ENCODE measurements around the gene RYR3.

RYR3 gene

GRCh38 chr15:33618350-33618749, 307.6 kb downstream of the RYR3 start:
- no peaks in the 10 kb centered on the region for H3K36me3 ChIP-seq (replicated peaks in 1 of 2; ENCODE audit: control insufficient read depth in 2 of 2, insufficient read depth in 2 of 2, low read length in 2 of 2)
- no peaks in the 10 kb centered on the region for H3K27me3 ChIP-seq (ENCODE audit: control insufficient read depth in 3 of 3, insufficient read depth in 3 of 3, low read depth in 1 of 3, low read length in 3 of 3)
- DNase-seq (ENCODE audit: low spot score): no peak
- no CpG with 5 or more reads among the region's 5 CpGs for WGBS, 2 donors (ENCODE audit: extremely low coverage in 2 of 2, insufficient read length in 2 of 2, insufficient replicate concordance in 1 of 2)
- H3K4me1 ChIP-seq (ENCODE audit: control insufficient read depth in 2 of 2, insufficient read depth in 1 of 2, low read depth in 1 of 2, low read length in 2 of 2): no peaks in the 10 kb centered on the region
- no peak overlapping the region for H2BK15ac ChIP-seq (ENCODE audit: low read length)
- H3K4ac ChIP-seq (ENCODE audit: low read length): no peak overlapping the region
- H2AK5ac ChIP-seq (ENCODE audit: low read depth, low read length): no peak overlapping the region
- no peak overlapping the region for H2AFZ ChIP-seq (ENCODE audit: low read length)
- H3K4me3 ChIP-seq (ENCODE audit: low read length in 2 of 2): no peak overlapping the region
- H2BK120ac ChIP-seq (ENCODE audit: low read depth, low read length): no peak overlapping the region
- H2BK5ac ChIP-seq (ENCODE audit: low read length): no peak overlapping the region
- no peaks in the 10 kb centered on the region for H3K79me1 ChIP-seq (ENCODE audit: low read depth, low read length)
- no peak overlapping the region for H4K8ac ChIP-seq (ENCODE audit: low read depth, low read length)
- no peak overlapping the region for H3K18ac ChIP-seq (ENCODE audit: low read length)
- H4K91ac ChIP-seq (ENCODE audit: low read depth, low read length, poor library complexity): no peak overlapping the region
- H3K9ac ChIP-seq (ENCODE audit: low read depth, low read length, poor library complexity): no peak overlapping the region
- no peak overlapping the region for H3K27ac ChIP-seq (replicated peaks; ENCODE audit: low read length)
- no peak overlapping the region for H3K23ac ChIP-seq (ENCODE audit: low read depth, low read length, poor library complexity)
- H3K4me2 ChIP-seq (ENCODE audit: insufficient read depth, low read length, poor library complexity, severe bottlenecking): no peak overlapping the region
- no peaks in the 10 kb centered on the region for H3K9me3 ChIP-seq (replicated peaks in 1 of 2; ENCODE audit: control insufficient read depth in 2 of 2, insufficient read depth in 1 of 2, low read depth in 1 of 2, low read length in 2 of 2)
- no peak overlapping the region for H2BK12ac ChIP-seq (ENCODE audit: low read length)
- H3K14ac ChIP-seq (ENCODE audit: low read length): no peak overlapping the region

- Histone ChIP-seq H2AK5ac (ENCODE audit: low read depth, low read length) (no peak overlapping the region), H2BK120ac (ENCODE audit: low read depth, low read length) (no peak overlapping the region), H4K91ac (ENCODE audit: low read depth, low read length, poor library complexity) (no peak overlapping the region), H3K4me1 (ENCODE audit: control insufficient read depth in 2 of 2, insufficient read depth in 1 of 2, low read depth in 1 of 2, low read length in 2 of 2) (no peaks in the 10 kb centered on the region), H2BK12ac (ENCODE audit: low read length) (no peak overlapping the region), H3K14ac (ENCODE audit: low read length) (no peak overlapping the region), H2BK5ac (ENCODE audit: low read length) (no peak overlapping the region), H3K23ac (ENCODE audit: low read depth, low read length, poor library complexity) (no peak overlapping the region), H3K4ac (ENCODE audit: low read length) (no peak overlapping the region), H3K4me2 (ENCODE audit: insufficient read depth, low read length, poor library complexity, severe bottlenecking) (no peak overlapping the region), H3K36me3 (replicated peaks in 1 of 2; ENCODE audit: control insufficient read depth in 2 of 2, insufficient read depth in 2 of 2, low read length in 2 of 2) (no peaks in the 10 kb centered on the region), H2AFZ (ENCODE audit: low read length) (no peak overlapping the region), H3K18ac (ENCODE audit: low read length) (no peak overlapping the region), H3K79me1 (ENCODE audit: low read depth, low read length) (no peaks in the 10 kb centered on the region), H3K9me3 (replicated peaks in 1 of 2; ENCODE audit: control insufficient read depth in 2 of 2, insufficient read depth in 1 of 2, low read depth in 1 of 2, low read length in 2 of 2) (no peaks in the 10 kb centered on the region), H3K27ac (replicated peaks; ENCODE audit: low read length) (no peak overlapping the region), H3K9ac (ENCODE audit: low read depth, low read length, poor library complexity) (no peak overlapping the region), H3K4me3 (ENCODE audit: low read length in 2 of 2) (no peak overlapping the region), H4K8ac (ENCODE audit: low read depth, low read length) (no peak overlapping the region), H2BK15ac (ENCODE audit: low read length) (no peak overlapping the region), H3K27me3 (ENCODE audit: control insufficient read depth in 3 of 3, insufficient read depth in 3 of 3, low read depth in 1 of 3, low read length in 3 of 3) (no peaks in the 10 kb centered on the region)
- no peak for DNase-seq (ENCODE audit: low spot score)
Measured at GRCh38 chr15:33621141-33621540, 310.4 kb downstream of the RYR3 start.

GRCh38 chr15:33623010-33623409, 312.2 kb downstream of the RYR3 start:
- WGBS, 2 donors (ENCODE audit: extremely low coverage in 2 of 2, insufficient read length in 2 of 2, insufficient replicate concordance in 1 of 2): no CpG with 5 or more reads among the region's 7 CpGs
- H3K27me3 ChIP-seq (ENCODE audit: control insufficient read depth in 3 of 3, insufficient read depth in 3 of 3, low read depth in 1 of 3, low read length in 3 of 3): no peaks in the 10 kb centered on the region

GRCh38 chr15:33624439-33624838, 313.7 kb downstream of the RYR3 start:
- no peak overlapping the region for H2BK15ac ChIP-seq (ENCODE audit: low read length)
- no peak overlapping the region for H3K14ac ChIP-seq (ENCODE audit: low read length)
- no peak overlapping the region for H3K4me3 ChIP-seq (ENCODE audit: low read length in 2 of 2)
- no peaks in the 10 kb centered on the region for H3K9me3 ChIP-seq (replicated peaks in 1 of 2; ENCODE audit: control insufficient read depth in 2 of 2, insufficient read depth in 1 of 2, low read depth in 1 of 2, low read length in 2 of 2)
- H3K9ac ChIP-seq (ENCODE audit: low read depth, low read length, poor library complexity): no peak overlapping the region
- H2AFZ ChIP-seq (ENCODE audit: low read length): no peak overlapping the region
- H4K8ac ChIP-seq (ENCODE audit: low read depth, low read length): no peak overlapping the region
- no peak overlapping the region for H2BK12ac ChIP-seq (ENCODE audit: low read length)
- no peak overlapping the region for H2AK5ac ChIP-seq (ENCODE audit: low read depth, low read length)
- DNase-seq (ENCODE audit: low spot score): no peak
- no peak overlapping the region for H3K4ac ChIP-seq (ENCODE audit: low read length)
- H2BK120ac ChIP-seq (ENCODE audit: low read depth, low read length): no peak overlapping the region
- no peak overlapping the region for H3K27ac ChIP-seq (replicated peaks; ENCODE audit: low read length)
- no peaks in the 10 kb centered on the region for H3K79me1 ChIP-seq (ENCODE audit: low read depth, low read length)
- no peaks in the 10 kb centered on the region for H3K4me1 ChIP-seq (ENCODE audit: control insufficient read depth in 2 of 2, insufficient read depth in 1 of 2, low read depth in 1 of 2, low read length in 2 of 2)
- H3K18ac ChIP-seq (ENCODE audit: low read length): no peak overlapping the region
- H3K36me3 ChIP-seq (replicated peaks in 1 of 2; ENCODE audit: control insufficient read depth in 2 of 2, insufficient read depth in 2 of 2, low read length in 2 of 2): no peaks in the 10 kb centered on the region
- no peak overlapping the region for H2BK5ac ChIP-seq (ENCODE audit: low read length)
- no CpG with 5 or more reads among the region's 3 CpGs for WGBS, 2 donors (ENCODE audit: extremely low coverage in 2 of 2, insufficient read length in 2 of 2, insufficient replicate concordance in 1 of 2)
- H4K91ac ChIP-seq (ENCODE audit: low read depth, low read length, poor library complexity): no peak overlapping the region
- H3K23ac ChIP-seq (ENCODE audit: low read depth, low read length, poor library complexity): no peak overlapping the region
- no peaks in the 10 kb centered on the region for H3K27me3 ChIP-seq (ENCODE audit: control insufficient read depth in 3 of 3, insufficient read depth in 3 of 3, low read depth in 1 of 3, low read length in 3 of 3)
- H3K4me2 ChIP-seq (ENCODE audit: insufficient read depth, low read length, poor library complexity, severe bottlenecking): no peak overlapping the region

More at GRCh38 chr15:33623010-33623409, 312.2 kb downstream of the RYR3 start:
- Histone ChIP-seq H3K14ac (ENCODE audit: low read length) (no peak overlapping the region), H4K8ac (ENCODE audit: low read depth, low read length) (no peak overlapping the region), H3K79me1 (ENCODE audit: low read depth, low read length) (no peaks in the 10 kb centered on the region), H2AK5ac (ENCODE audit: low read depth, low read length) (no peak overlapping the region), H2BK5ac (ENCODE audit: low read length) (no peak overlapping the region), H3K27ac (replicated peaks; ENCODE audit: low read length) (no peak overlapping the region), H3K9ac (ENCODE audit: low read depth, low read length, poor library complexity) (no peak overlapping the region), H2BK15ac (ENCODE audit: low read length) (no peak overlapping the region), H3K23ac (ENCODE audit: low read depth, low read length, poor library complexity) (no peak overlapping the region), H2BK12ac (ENCODE audit: low read length) (no peak overlapping the region), H4K91ac (ENCODE audit: low read depth, low read length, poor library complexity) (no peak overlapping the region), H3K4me3 (ENCODE audit: low read length in 2 of 2) (no peak overlapping the region), H2BK120ac (ENCODE audit: low read depth, low read length) (no peak overlapping the region), H3K4ac (ENCODE audit: low read length) (no peak overlapping the region), H3K4me2 (ENCODE audit: insufficient read depth, low read length, poor library complexity, severe bottlenecking) (no peak overlapping the region), H3K18ac (ENCODE audit: low read length) (no peak overlapping the region), H3K36me3 (replicated peaks in 1 of 2; ENCODE audit: control insufficient read depth in 2 of 2, insufficient read depth in 2 of 2, low read length in 2 of 2) (no peaks in the 10 kb centered on the region), H2AFZ (ENCODE audit: low read length) (no peak overlapping the region), H3K4me1 (ENCODE audit: control insufficient read depth in 2 of 2, insufficient read depth in 1 of 2, low read depth in 1 of 2, low read length in 2 of 2) (no peaks in the 10 kb centered on the region), H3K9me3 (replicated peaks in 1 of 2; ENCODE audit: control insufficient read depth in 2 of 2, insufficient read depth in 1 of 2, low read depth in 1 of 2, low read length in 2 of 2) (no peaks in the 10 kb centered on the region)
- no peak for DNase-seq (ENCODE audit: low spot score)

Measured in neuronal stem cell (in vitro differentiated cells).